ENCODE data around the gene DUSP2.

DUSP2 gene

DNA sequence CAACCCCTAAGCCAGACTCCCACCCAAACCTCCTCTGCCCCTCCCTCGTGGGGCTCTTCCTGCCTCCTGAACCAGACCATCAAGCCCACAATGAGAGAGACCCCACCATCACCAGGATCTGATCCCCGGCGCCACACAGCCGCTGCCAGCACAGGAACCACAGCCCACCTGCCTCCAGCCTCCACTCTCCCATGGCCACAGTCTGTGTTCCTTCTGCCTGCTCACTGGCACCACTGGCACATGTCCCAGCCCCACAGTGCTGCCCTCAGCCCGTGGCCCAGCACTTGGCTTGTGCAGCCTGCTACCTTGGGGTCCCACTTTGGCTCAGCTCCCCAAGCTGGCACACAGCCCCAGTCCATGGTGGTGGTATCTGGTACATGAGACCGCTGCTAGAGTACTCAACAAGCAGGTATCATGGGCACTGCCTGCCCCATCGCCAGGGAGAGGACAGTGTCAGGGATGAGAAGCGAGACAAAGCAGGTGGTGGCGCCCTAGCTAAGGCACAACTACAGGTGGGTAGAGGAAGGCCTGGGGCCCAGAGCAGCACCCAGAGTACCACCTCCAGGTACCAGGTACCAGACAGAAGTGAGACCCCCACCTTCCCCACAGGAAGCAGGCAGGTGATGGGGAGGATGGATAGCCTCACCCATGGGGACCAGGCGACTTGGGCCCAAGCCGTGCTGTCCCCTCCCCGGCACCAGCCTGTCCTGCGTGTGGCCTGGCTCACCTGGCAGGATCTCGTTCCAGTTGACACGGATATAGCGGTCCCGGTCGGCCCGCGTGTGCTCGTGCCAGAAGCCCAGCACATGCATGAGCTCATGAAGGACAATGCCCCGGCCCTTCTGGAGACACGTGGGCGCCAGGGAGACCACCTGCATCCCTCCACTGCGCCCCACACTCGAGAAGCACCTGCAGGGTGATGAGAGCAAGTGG is 13.2 kb downstream of the DUSP2 start:
- in situ Hi-C loops (cut with HindIII; ENCODE audit: low sequenced_read_pairs), result no loop called here

DNA sequence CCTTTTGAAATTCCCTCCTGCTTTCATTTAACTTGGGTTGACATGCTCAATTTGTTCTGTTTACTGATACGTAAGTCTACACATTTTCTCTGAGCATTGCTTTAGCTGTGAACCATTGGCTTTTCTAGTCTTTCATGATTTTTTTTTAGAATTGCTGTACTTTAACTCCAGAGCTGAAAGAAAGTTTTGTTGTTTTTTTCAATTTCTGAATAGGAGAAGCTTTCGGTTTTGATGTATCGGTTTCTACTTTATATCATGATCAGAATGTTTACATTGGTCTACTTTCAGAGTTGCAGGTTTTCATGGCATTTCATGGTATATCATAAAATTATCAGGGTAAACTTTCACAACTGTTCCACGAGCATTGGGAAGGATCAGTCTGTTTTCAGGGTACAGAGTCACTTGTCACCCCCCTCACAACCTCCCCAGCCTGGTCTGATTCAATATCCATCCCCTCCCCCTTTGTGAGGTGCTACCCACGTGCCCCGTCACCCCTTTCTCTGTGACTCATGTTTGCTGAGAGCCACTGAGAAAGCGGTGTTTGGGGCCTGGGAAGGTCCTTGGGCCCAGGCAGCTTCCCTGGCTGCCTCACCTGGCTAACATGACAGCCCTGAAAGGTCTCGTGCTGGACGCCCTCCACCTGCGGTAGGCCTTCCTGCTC is 14.0 kb downstream of the DUSP2 start:
- in situ Hi-C loops (cut with HindIII; ENCODE audit: low sequenced_read_pairs), result no loop called here

DNA sequence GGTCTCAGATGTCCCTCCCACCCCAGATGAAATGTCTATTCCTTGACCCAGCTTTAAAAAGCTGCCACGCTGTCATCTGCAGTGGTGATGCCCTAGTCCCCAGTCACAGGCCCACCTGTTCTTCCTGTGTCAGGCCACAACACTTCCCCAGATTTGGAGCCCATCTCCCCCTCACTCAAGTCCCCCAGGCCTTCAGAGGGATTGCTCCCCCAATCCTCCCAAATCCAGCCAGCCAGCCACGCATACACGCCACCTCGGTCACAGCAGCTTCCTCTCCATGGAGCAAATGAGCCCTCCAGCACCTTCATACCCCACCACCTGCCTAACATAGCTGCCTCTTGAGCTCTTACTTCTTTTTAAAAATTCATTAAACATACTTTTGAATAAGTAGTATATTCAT is 14.8 kb downstream of the DUSP2 start:
- in situ Hi-C loops (cut with HindIII; ENCODE audit: low sequenced_read_pairs), result no loop called here

DNA sequence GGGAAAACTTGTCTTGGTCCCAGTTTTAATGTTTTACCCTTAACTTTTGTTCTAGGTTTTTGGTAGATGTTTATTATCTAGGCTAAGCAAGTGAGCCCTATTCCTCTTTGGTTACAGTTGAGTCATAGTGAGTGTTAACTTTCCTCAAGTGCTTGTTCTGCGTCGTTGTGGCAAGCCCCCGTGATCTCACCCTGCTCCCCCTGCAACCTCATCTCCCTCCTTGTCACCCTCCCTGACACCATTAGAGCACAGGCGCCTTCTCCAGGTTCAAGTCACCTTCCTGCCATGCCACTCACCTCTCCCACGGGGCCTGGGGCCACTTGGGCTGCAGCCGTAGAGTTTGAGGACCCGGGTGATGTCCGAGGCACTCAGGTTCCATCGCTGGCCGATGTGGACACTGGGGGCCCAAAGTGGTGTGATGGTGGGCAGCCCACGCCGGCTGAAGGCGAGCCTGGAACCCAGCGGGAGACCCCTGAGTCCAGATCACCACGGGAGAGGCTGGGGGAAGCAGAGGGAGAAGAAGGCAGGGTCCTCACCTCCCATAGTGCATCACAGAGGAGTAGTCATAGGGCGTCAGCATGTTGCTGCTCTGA is 15.6 kb downstream of the DUSP2 start:
- in situ Hi-C loops (cut with HindIII; ENCODE audit: low sequenced_read_pairs), result no loop called here

DNA sequence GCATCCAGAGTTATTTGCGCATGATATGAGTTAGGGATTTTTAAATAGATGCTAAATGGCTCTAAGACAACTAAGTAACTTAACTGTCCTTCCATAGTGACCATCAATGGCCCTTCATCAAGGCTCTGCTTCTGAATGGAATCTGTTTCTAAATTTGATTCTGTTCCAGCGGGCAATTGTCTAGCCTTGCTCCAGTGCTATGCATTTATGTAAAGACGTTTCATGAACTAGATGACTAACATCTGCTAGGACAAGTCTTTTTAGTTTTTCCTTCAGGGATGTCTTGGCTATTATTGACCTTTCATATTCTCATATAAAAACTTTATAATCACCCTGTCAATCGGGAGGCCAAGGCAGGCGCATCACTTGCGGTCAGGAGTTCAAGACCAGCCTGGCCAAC is 16.8 kb downstream of the DUSP2 start:
- in situ Hi-C loops (cut with HindIII; ENCODE audit: low sequenced_read_pairs), result no loop called here

DNA sequence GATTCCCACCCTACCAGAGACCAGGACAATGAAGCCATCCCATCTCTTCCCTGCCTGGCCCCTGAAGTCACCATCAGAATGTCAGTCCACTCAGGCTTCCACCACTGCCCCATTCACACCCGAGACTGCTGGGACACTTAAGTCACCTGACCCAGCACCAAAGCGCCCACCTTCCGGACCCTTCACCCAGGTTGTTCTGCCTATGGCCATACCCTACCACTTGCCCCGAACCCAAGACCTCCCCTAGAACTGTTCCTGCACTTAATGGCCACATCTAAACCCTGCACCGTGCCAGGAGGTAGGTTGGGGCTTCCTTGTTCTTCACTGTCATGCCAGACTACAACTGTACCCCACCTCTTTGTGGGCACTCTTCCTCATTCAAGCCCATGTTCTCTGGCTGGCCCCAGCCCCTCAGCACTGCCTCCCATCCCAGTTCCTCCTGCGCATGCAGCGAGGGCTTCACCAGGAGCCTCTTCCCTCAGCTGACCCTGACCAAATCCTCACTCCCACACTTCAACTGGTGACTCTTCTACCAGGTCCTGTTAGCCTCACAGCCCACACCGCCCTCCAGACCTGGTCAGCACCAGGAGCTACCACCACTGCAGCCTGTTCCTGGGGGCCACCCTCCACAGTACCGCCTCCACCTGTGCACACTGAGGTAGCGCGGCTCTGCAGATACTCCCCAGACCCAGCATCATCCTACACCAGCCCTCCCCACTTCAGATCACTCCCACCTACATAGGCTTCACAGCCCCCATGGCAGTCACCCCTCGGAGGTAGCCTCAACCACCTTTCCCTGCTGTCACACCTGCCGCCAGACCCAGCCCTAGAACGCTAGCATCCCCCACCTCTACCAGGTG is 20.6 kb downstream of the DUSP2 start:
- in situ Hi-C loops (cut with HindIII; ENCODE audit: low sequenced_read_pairs), result no loop called here

DNA sequence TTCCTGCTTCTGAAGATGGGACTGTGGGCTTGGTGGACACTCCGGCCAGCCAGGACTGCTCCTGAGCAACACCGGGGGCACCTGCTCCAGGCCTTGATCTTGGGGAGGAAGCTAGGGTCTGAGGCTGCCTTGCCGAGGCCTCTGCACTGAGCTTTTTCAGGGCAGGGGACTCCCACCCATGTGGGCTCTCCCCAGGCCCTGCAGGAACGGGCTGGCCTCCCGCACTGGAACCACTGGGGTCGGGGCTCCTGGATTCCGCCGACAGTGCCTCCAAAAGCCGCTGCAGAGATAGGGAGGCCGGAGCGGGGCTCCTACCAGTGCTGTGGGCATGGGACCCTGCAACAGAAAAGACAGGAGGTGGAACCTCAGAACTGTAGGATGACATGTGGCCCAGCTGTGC is 21.3 kb downstream of the DUSP2 start:
- in situ Hi-C loops (cut with HindIII; ENCODE audit: low sequenced_read_pairs), result no loop called here

DNA sequence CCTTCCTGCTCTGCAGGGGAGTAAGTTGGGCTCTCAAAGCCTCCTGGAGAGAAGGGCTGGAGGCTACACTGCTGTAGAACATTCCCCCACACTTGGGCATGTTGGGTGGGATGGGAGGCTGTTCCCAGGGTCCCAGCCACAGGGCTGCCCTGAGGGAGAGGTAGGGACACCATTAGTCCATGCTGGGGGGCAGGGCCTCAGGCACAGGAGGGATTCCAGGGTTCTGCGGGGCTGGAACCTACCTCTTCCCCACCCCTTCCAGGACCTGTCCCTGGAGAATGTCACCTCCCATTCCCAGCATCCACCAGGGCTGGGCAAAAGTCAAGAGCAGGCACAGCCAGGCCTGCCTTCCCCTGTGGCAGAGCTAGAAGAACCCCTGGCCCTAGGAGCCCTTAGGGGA is 21.9 kb downstream of the DUSP2 start:
- in situ Hi-C loops (cut with HindIII; ENCODE audit: low sequenced_read_pairs), result no loop called here

DNA sequence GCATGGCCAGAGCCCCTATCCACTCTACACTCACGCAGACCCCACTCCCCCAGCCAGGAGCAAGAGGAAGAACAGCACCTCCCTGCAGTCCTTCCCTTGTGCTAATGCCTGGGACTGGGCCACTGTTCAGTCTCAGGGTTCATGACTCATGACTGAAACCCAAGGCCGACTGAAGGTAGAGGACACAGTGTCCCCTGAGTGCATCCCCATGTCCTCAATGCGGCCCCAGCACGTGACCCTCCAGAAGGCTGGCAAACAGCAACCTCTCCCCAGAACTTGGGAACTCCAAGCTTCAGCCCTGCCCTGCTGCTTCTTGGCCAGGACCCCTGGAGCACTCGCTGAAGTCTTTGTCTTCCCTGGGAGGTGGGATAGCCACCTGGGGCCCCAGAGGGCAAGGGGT is 22.8 kb downstream of the DUSP2 start:
- in situ Hi-C loops (cut with HindIII; ENCODE audit: low sequenced_read_pairs), result no loop called here

DNA sequence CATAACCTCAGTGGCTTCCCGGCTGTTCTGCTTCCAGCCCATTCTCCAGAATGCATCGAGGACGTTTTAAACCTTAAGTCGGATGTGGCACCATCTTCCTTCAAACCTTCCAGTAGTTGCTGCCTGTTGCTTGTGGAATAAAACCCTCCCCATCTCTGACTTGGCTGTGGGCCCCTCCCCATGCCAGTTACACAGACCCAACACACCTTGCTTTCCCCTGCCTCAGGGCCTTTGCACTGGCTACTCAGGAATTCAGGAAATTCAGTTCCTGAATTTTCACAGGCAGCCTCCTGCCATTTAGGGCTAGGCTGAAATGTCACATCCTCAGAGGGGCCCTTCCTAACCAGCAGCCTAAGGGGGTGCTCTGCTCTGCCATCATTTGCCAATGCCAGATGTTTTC is 23.8 kb downstream of the DUSP2 start:
- in situ Hi-C loops (cut with HindIII; ENCODE audit: low sequenced_read_pairs), result no loop called here

DNA sequence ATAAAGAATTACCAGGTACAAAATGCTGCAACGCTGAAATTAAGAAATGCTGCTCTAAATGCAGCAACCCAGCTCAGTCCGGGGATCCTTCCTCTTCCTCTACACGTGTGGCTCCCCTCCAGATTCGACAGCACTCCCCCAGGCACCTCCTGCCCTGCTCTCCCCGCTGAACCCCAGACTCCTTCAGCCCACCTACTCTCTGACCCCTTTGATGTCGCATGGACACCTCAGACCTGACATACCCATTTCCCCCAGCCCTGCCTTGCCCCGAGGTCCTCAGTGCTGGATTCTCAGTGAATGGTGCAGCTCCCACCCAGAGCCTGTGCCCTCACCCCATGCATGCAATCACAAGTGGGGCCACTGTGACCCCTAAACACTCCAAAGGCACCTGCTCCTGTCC is 24.2 kb downstream of the DUSP2 start:
- in situ Hi-C loops (cut with HindIII; ENCODE audit: low sequenced_read_pairs), result no loop called here

DNA sequence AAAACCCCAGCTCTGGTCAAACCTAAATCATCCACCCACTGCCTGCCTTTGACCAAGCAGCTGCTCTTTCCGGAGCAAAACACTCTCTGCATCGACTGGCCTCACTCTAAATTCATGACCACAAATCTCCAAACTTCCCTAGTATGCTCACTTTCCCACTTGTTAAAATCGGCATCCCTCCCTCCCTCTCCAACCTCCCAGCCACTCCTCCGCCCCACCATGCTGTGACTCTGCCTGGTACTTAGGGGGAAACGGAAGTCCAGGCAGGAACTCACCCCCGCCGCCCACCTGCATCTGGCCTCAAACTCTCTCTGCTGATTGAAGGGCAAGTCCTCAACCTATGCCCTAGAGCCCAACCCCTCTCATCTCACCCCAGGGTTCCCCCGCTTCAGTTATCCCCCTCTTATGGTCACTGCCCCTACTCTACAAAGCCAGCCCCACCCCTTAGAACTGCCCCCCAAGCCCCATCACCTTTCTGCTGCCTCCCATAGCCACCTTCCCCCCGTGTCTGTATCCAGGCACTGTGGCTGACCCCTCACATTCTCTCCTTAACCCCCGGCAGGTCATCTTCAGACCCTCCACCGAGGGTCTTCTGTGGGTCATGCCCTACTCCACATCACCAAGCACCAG is 25.0 kb downstream of the DUSP2 start:
- in situ Hi-C loops (cut with HindIII; ENCODE audit: low sequenced_read_pairs), result no loop called here

DNA sequence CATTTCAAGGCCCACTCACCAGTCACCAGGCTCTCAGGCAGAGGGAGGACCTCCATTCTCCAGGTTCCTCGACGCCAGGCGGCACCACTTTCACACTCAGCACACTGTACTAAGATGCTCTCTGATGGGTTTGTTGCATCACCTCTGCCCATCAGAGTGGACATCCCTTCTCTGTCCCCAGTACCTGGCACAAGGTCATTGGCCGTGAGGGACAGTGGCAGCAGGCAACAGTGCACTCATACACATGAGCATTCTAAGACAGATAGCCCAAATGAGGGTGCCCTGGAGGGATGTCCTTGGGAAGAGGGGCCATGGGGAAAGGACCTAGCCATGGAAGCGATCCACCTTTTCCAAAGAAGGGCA is 25.9 kb downstream of the DUSP2 start:
- in situ Hi-C loops (cut with HindIII; ENCODE audit: low sequenced_read_pairs), result no loop called here

DNA sequence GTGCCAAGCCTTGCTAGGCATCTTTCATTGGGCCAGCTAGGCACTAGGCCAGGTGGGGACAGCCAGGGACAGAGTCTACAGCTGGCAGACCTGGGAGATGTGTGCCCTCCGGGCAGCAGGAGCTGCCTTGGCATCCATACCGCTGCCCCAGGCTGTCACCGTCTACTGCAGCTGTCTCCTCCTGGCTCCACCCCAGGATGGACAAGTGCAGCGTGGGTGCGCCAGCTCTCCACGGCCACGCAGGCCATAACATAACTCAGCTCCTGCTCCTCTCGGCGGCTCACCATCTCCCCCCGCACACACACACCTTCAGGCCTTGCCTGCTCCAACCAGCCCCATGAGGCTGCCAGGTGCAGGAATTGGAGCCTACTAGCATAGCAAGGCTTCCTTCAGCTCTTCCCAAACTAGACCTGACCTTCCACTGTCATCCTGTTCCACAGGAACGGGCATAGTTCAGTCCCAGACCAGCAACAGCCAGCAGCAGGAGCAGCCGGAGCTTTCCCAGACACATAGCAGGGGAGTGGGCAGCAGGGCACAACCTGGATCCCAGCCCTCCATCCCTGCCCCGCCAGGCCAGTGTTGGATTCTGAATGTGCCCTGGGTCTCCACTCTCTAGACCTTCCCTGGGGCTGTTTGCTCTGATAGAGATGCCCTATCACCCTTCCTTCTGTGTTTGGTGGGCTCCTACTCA is 26.4 kb downstream of the DUSP2 start:
- in situ Hi-C loops (cut with HindIII; ENCODE audit: low sequenced_read_pairs), result no loop called here

DNA sequence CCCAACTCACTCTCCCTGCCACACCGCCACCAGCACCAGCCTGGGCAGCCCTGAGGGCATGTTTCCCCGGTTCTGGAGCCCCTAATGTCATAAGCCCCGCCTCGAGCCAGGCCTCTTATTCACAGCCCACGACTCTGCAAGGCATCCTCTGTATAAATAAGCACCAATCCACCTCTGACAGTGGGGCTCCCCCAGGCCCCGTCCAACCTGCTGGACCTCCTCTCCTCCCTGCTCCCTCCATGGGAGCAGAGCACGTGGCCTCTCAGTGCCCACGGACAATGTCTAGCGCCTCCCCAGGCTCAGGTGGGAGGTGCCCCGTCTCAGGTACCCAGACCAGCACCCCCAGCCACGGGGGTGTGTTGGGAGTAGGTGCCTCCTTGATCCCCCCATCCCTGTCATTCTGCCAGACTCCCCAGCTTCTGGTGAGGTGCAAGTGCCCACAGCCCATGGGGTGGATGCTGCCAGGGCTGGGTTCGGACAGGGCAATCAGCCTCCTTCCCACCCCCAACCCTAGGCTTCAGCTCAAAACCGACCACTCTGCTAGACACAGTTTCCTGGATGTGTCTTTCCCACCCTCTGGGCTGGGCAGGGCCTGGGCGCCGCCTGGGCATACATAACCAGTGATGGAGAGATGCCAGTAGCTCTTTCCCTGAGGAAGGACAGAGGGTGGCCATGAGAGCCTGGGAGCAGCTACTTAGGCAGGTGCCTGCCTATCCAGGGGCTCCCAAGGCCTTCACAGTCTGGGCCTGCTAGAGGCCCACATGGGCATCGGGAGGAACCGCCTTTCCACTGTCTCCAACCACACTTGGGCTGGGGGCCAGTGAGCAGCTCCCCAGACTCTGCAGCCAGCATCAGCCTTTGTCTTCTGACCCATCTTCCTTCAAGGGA is 27.3 kb downstream of the DUSP2 start:
- in situ Hi-C loops (cut with HindIII; ENCODE audit: low sequenced_read_pairs), result no loop called here

DNA sequence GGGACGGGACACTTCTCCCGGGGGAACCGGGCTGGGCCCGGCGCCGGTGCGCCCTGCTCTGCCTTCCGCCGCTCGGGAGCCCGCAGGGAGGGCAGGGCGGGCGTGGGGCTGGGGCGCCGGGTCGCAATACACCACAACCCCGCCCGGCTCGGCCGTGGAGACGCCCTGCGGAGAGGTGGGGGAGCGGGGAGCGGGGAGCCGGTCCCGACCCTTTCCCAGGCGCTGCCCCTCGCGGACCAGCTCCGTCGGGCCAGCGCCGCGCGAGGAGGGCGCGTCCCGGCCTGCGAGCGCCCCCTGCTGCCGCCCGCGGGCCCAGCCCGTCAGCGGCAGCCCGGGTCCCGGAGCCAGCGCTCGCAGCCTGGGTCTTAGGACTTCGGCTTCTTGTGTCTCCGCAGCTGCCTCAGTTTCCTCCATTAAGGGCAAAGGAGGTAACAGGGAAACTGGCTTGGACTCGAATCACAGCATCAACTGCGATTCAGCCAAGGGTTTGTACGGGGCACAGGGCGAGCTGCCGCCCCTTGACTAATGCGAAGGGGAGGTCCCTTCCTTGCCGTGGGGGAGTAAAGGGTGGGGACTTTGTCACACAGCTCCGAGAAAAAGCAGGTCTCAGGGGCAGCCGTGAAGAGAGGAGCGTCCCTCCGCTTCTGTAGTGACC is 28.2 kb downstream of the DUSP2 start:
- in situ Hi-C loops (cut with HindIII; ENCODE audit: low sequenced_read_pairs), result no loop called here

DNA sequence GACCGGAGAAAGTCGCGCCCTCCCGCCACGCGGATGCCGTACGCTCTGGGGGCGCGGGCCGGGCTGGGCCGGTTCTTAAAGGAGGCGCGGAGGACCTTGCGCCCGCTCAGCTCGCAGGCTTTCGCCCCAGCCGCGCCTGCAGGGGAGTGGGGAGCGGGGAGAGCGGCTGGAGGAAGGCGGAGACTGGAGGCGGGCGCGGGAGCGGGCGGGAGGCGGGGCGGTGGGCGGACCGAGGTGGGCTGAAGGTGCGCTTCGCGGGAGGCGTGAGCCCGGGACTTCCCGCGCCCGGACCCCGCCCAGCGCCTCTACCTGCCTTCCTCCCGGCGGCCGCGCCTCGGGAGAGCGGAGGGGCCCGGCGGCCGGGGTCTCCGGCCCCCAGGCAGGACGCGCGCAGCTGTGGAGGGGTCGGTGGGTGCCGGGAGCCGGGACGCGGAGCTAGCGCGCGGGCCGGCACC is 28.8 kb downstream of the DUSP2 start, which contains the start of gene ADRA2B:
Gene ADRA2B (minus strand): TSS at position 148 of the 455 bp plus-strand sequence. CDS start 422 bp downstream, outside the sequence.
- in situ Hi-C loops (cut with HindIII; ENCODE audit: low sequenced_read_pairs), result no loop called here

Data from DLD1 (cell line).